HEK293T (cell line): ENCODE results near the gene ENDOD1.
"Not testable (repeated sequence)": the region's sequence is repeated elsewhere in the genome, so short reads cannot be mapped to it uniquely, and the experiment has no call there.

ENCODE experiments used
- CTCF ChIA-PET: fragments of 350-600 bp; formaldehyde crosslinking; extraction: SDS; loops from one replicate; lab custom pipeline; 2021; ENCODE audit warnings: antibody characterized with exemption, inconsistent platforms; lab: Yijun Ruan, JAX
- POLR2A ChIA-PET: fragments of 350-600 bp; formaldehyde crosslinking; extraction: SDS; loops from one replicate; lab custom pipeline; 2020; ENCODE audit warnings: antibody characterized with exemption, inconsistent platforms; lab: Yijun Ruan, JAX
- DNase-seq: peaks from one replicate; pipeline ENCODE4 v3.0.0; 2012; ENCODE audit warnings: mixed read lengths; ENCODE audit errors: extremely low spot score
- ARNT ChIP-seq: fragments of 450-650 bp; IDR thresholded peaks from 2 replicates; pipeline ENCODE4 v1.6.1; 2017; ENCODE audit warnings: mild to moderate bottlenecking
- BHLHE40 ChIP-seq: fragments of 450-650 bp; IDR thresholded peaks from 2 replicates; pipeline ENCODE4 v1.6.1; 2016; ENCODE audit warnings: mild to moderate bottlenecking, moderate library complexity, borderline replicate concordance
- CTBP1 ChIP-seq: fragments of 450-650 bp; IDR thresholded peaks from 2 replicates; pipeline ENCODE4 v1.6.1; 2016; ENCODE audit warnings: borderline replicate concordance
- ELF4 ChIP-seq: fragments of 450-650 bp; IDR thresholded peaks from 2 replicates; pipeline ENCODE4 v1.6.1; 2017; ENCODE audit warnings: antibody characterized with exemption
- FOXA1 ChIP-seq: fragments of 450-650 bp; IDR thresholded peaks from 2 replicates; pipeline ENCODE4 v1.6.1; 2016; ENCODE audit warnings: mild to moderate bottlenecking
- FOXK2 ChIP-seq: fragments of 450-650 bp; IDR thresholded peaks from 2 replicates; pipeline ENCODE4 v1.6.1; 2016; ENCODE audit warnings: mild to moderate bottlenecking
- FOXM1 ChIP-seq: fragments of 450-650 bp; IDR thresholded peaks from 2 replicates; pipeline ENCODE4 v1.6.1; 2017; ENCODE audit warnings: mild to moderate bottlenecking, borderline replicate concordance
- HDGF ChIP-seq: fragments of 450-650 bp; IDR thresholded peaks from 2 replicates; pipeline ENCODE4 v1.6.1; 2017; ENCODE audit warnings: antibody characterized with exemption, borderline replicate concordance
- L3MBTL2 ChIP-seq: fragments of 450-650 bp; conservative IDR thresholded peaks from 2 replicates; pipeline ENCODE4 v1.6.1; 2016; ENCODE audit warnings: mild to moderate bottlenecking
- LEF1 ChIP-seq: fragments of 450-650 bp; IDR thresholded peaks from 2 replicates; pipeline ENCODE4 v1.6.1; 2017; ENCODE audit warnings: mild to moderate bottlenecking, borderline replicate concordance
- NFRKB ChIP-seq: fragments of 450-650 bp; IDR thresholded peaks from 2 replicates; pipeline ENCODE4 v1.6.1; 2016; ENCODE audit warnings: mild to moderate bottlenecking, moderate library complexity
- SP1 ChIP-seq: fragments of 450-650 bp; IDR thresholded peaks from 2 replicates; pipeline ENCODE4 v1.6.1; 2017
- SUZ12 ChIP-seq: fragments of 450-650 bp; IDR thresholded peaks from 2 replicates; pipeline ENCODE4 v1.6.1; 2016; ENCODE audit warnings: mild to moderate bottlenecking
- TARDBP ChIP-seq: fragments of 450-650 bp; IDR thresholded peaks from 2 replicates; pipeline ENCODE4 v1.6.1; 2016
- ZNF384 ChIP-seq: fragments of 450-650 bp; IDR thresholded peaks from 2 replicates; pipeline ENCODE4 v1.6.1; 2016
- TF ChIP-seq, protein P1 (sequence below): fragments of 450-650 bp; IDR thresholded peaks from 2 replicates; pipeline ENCODE4 v1.6.1; 2016

The ENDOD1 gene

DNA sequence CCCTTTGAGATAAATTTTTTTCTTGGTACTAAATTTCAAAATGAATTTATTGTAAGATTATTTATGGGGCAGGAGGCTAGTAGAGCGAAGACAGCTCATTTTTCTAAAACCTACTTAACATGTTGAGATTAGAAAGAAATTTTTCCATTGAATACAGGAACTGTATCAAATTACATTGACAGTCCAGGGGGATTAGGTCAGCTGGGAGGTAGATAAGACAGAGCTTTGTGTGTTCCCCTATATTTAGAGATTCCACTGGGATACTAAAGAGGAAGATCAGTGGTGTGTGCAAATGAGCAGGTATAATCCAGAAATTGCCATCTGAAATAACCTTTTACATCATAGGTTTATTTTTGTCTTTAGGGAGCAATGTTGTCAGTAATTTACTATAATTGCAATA is 32.1 kb downstream of the ENDOD1 start:
- POLR2A ChIA-PET = interaction anchor here (0.7 to 1.0 kb wide), 2 partner anchors 25 to 55 kb away, joined by 4 to 5 read pairs; partner anchors contain the start of gene SRSF8
- CTCF ChIA-PET = interaction anchor here (1.1 kb wide), 1 partner anchor 31 kb away, joined by 3 read pairs; no protein-coding TSS in a partner anchor

DNA sequence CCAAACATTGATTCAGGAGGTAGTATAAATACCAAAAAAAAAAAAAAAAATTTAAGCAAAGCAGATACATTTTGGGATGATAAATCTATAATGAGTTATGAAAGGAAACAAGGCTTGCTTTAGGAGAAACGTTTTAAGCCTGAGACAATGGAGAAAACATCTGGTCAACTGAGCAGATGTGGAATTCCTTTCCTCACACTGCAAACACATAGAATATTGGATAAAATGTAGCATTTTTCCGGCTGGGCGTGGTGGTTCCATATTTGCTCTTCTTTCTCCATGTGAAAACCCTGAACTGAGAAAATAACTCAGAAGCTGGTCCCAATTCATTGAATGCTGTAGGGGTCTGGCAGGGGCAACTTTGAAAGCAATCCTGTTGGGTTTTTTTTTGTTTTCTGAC is 33.9 kb downstream of the ENDOD1 start:
- TF ChIP-seq FOXM1 = no peak
- no peak for TF ChIP-seq SUZ12
- TF ChIP-seq ZNF384 = no peak
- no peak for TF ChIP-seq CTBP1
- ChIA-PET CTCF (no interaction called here), POLR2A (no interaction called here)
- no peak for DNase-seq

More for the DNA sequence above, 32.1 kb downstream of the ENDOD1 start:
- DNase-seq = no peak
- TF ChIP-seq, protein P1, sequence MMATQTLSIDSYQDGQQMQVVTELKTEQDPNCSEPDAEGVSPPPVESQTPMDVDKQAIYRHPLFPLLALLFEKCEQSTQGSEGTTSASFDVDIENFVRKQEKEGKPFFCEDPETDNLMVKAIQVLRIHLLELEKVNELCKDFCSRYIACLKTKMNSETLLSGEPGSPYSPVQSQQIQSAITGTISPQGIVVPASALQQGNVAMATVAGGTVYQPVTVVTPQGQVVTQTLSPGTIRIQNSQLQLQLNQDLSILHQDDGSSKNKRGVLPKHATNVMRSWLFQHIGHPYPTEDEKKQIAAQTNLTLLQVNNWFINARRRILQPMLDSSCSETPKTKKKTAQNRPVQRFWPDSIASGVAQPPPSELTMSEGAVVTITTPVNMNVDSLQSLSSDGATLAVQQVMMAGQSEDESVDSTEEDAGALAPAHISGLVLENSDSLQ = no peak
- TF ChIP-seq ZNF384 = no peak
- no peak for TF ChIP-seq BHLHE40
- TF ChIP-seq SUZ12 = no peak
- no peak for TF ChIP-seq SP1

DNA sequence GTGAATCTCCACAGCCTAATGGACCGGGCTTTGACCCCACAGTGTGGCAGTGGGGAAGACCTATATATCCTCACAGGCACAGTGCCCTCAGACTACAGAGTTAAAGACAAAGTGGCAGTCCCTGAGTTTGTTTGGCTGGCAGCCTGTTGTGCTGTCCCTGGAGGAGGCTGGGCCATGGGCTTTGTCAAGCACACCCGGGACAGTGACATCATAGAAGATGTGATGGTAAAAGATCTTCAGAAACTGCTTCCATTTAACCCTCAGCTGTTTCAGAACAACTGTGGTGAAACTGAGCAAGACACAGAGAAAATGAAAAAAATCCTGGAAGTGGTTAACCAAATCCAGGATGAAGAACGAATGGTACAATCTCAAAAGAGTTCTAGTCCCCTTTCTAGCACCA is 39.0 kb downstream of the ENDOD1 start:
- no peak for DNase-seq
- POLR2A ChIA-PET = no interaction called here
- CTCF ChIA-PET = no interaction called here
- no peak for TF ChIP-seq FOXM1
- TF ChIP-seq SUZ12 = no peak

DNA sequence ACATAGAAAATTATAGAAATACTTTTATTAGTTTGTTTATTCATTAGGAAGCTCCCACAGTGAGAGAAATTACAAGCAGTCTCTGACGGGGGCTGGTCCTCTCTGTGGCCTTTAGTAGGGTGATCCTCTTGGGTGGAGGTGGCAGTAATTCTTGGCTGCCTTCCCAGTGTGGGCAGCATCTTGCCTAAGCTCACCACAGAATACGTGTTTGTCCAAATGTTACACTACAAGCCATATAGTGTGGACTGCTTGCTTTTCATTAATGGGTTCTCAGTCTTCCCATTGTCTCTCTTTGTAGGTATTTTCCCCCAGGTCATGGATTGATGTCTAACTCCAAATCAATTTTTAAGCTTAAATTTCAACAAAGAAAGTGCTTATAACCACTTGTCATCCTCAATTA is 43.3 kb downstream of the ENDOD1 start:
- DNase-seq = no peak
- ChIA-PET CTCF (no interaction called here), POLR2A (no interaction called here)
- TF ChIP-seq FOXA1 = no peak
- TF ChIP-seq SP1 = no peak
- TF ChIP-seq L3MBTL2 = no peak
- TF ChIP-seq, protein P1 = no peak
- TF ChIP-seq TARDBP = no peak
- no peak for TF ChIP-seq ELF4

DNA sequence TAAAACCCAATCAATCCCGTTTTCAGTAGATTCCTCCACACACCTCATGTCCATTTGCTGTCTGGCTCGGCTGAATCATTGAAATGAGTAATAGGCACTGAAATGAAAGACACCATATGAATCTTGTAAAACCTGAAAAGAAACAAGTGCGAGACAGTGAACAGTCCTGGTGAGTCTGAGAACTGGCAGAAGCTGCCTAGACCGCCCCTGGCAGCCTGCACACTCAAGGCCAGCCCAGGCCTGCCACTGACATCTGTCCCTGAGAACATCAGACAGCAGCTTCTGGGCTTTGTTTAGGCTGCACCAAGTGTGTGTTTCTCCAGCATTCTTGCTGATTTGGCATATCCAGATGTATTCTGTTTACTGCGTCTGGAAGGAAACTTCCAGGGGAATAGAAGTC is 44.8 kb downstream of the ENDOD1 start:
- CTCF ChIA-PET = interaction anchor here (0.8 kb wide), 1 partner anchor 89 kb away, joined by 3 read pairs; no protein-coding TSS in a partner anchor
- POLR2A ChIA-PET = no interaction called here
- TF ChIP-seq SP1 (no peak), TARDBP (no peak), BHLHE40 (no peak), HDGF (no peak)
- no peak for DNase-seq

DNA sequence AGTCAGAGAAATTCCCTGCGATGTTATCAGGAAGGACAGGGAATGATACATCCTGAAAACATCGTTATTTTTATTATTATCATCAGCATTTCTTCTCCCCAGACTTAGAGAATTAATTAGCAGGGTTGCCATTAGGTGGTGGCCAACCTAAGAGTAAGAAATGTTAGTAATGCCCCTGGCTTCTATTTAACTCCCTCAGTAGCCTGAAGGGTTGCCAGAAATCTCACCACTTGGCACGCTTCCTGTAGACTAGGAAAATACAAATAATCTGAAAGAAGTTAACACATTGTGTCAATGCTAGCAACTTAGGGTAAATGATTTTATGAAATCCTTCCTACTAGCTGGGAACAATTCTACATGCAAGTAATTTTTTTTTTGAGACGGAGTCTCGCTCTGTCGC is 45.5 kb downstream of the ENDOD1 start:
- no peak for DNase-seq
- ChIA-PET CTCF (interaction anchor here (0.6 kb wide), 1 partner anchor 39 kb away, joined by 3 read pairs; no protein-coding TSS in a partner anchor), POLR2A (no interaction called here)
- TF ChIP-seq SUZ12 = no peak
- TF ChIP-seq NFRKB = no peak
- no peak for TF ChIP-seq L3MBTL2
- no peak for TF ChIP-seq ARNT

DNA sequence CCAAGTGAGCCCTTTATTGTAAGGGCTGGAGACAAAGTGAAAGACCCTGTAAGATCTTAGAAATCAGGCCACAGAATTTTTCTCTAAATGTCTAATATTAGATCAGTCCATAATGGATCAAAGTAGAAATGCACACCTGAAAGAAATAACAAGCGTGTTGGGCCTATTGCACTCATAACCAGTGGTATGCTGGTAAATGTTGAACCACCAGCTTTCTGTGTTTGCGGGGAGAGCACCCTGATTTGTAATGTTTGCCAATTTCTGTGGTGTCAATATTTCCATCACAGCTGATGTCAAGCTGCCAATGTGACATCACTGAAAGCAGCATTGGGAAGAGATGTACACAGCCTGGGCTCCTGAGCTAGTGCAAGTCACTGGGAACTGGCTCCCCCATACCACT is 46.2 kb downstream of the ENDOD1 start:
- POLR2A ChIA-PET = no interaction called here
- DNase-seq = no peak
- CTCF ChIA-PET = interaction anchor here (0.6 to 0.9 kb wide), 2 partner anchors 40 to 65 kb away, joined by 3 read pairs; no protein-coding TSS in a partner anchor
- TF ChIP-seq HDGF = no peak
- TF ChIP-seq TARDBP = no peak
- no peak for TF ChIP-seq LEF1
- no peak for TF ChIP-seq SP1
- no peak for TF ChIP-seq CTBP1
- TF ChIP-seq FOXK2 = no peak
- TF ChIP-seq SUZ12 = no peak
- no peak for TF ChIP-seq ELF4
- no peak for TF ChIP-seq NFRKB
- no peak for TF ChIP-seq L3MBTL2
- no peak for TF ChIP-seq ARNT
- no peak for TF ChIP-seq ZNF384
- no peak for TF ChIP-seq BHLHE40
- no peak for TF ChIP-seq FOXA1
- TF ChIP-seq, protein P1 = no peak

DNA sequence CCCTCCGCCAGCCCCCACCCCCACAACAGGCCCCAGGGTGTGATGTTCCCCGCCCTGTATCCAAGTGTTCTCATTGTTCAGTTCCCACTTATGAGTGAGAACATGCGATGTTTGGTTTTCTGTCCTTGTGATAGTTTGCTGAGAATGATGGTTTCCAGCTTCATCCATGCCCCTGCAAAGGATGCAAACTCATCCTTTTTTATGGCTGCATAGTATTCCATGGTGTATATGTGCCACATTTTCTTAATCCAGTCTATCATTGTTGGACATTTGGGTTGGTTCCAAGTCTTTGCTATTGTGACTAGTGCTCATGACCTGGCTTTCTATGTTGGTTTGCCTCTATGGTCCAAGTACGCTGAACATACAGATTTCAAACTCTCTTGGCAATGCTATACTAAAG is 47.1 kb downstream of the ENDOD1 start:
- DNase-seq = not testable (repeated sequence)
- ChIA-PET CTCF (interaction anchor here (1.8 kb wide), 1 partner anchor 67 kb away, joined by 6 read pairs; no protein-coding TSS in a partner anchor), POLR2A (interaction anchor here (1.5 to 1.6 kb wide), 2 partner anchors 28 to 69 kb away, joined by 5 to 9 read pairs; no protein-coding TSS in a partner anchor)
